Inflammatory macrophage treated with lipopolysaccharide for 1 hour (primary cell): ENCODE results near the gene SMPD4.
"Not testable (repeated sequence)": the region's sequence is repeated elsewhere in the genome, so short reads cannot be mapped to it uniquely, and the experiment has no call there.

Source experiments
- DNase-seq, 2 donors: peaks; one replicate each; pipeline ENCODE4 v3.0.0-alpha.2; 2020 to 2022

The SMPD4 gene

GRCh38 chr2:130185896-130186295, 4.5 kb upstream of the SMPD4 start:
- DNase-seq: no peak

- DNase-seq: no peak
Measured at GRCh38 chr2:130185436-130185835, 4.0 kb upstream of the SMPD4 start.

- no peak for DNase-seq
Measured at GRCh38 chr2:130183512-130184373, 2.3 kb upstream of the SMPD4 start.

- not testable (repeated sequence) for DNase-seq
Measured at GRCh38 chr2:130182826-130183511, 1.6 kb upstream of the SMPD4 start.

GRCh38 chr2:130181880-130182682, 679 bp upstream of the SMPD4 start, which contains the start of gene MZT2B:
Gene MZT2B, plus strand, starts transcription at chr2:130182262. Its CDS starts 21 bp downstream, at chr2:130182283.
- DNase-seq: peak; percentile 77 to 85

- peak in 1 of 2 donors; percentile 2 for DNase-seq
Measured at GRCh38 chr2:130180404-130181324, 738 bp downstream of the SMPD4 start.

GRCh38 chr2:130174866-130175265, 6.5 kb downstream of the SMPD4 start:
- not testable (repeated sequence) for DNase-seq

GRCh38 chr2:130169896-130170295, 11.5 kb downstream of the SMPD4 start:
- DNase-seq: no peak

GRCh38 chr2:130169163-130169562, 12.2 kb downstream of the SMPD4 start:
- not testable (repeated sequence) for DNase-seq

GRCh38 chr2:130166611-130167010, 14.8 kb downstream of the SMPD4 start:
- DNase-seq: not testable (repeated sequence)

GRCh38 chr2:130165293-130166016, 15.9 kb downstream of the SMPD4 start:
- no peak for DNase-seq

- no peak for DNase-seq
Measured at GRCh38 chr2:130162968-130163367, 18.4 kb downstream of the SMPD4 start.

- DNase-seq: not testable (repeated sequence)
Measured at GRCh38 chr2:130162486-130162885, 18.9 kb downstream of the SMPD4 start.

GRCh38 chr2:130160838-130161705, 20.3 kb downstream of the SMPD4 start:
- DNase-seq: not testable (repeated sequence)

- DNase-seq: no peak
Measured at GRCh38 chr2:130160131-130160530, 21.3 kb downstream of the SMPD4 start.

GRCh38 chr2:130159376-130159775, 22.0 kb downstream of the SMPD4 start:
- DNase-seq: not testable (repeated sequence)

GRCh38 chr2:130158631-130159030, 22.8 kb downstream of the SMPD4 start:
- DNase-seq: no peak

GRCh38 chr2:130157825-130158514, 23.4 kb downstream of the SMPD4 start:
- DNase-seq: peak; percentile 67 to 89

- DNase-seq: not testable (repeated sequence)
Measured at GRCh38 chr2:130157354-130157753, 24.0 kb downstream of the SMPD4 start.

- DNase-seq: no peak
Measured at GRCh38 chr2:130156624-130157004, 24.8 kb downstream of the SMPD4 start.
